NCI-H82 treated with DMSO at 0.1 percent for 48 hours (cell line): ENCODE results near the gene TRERF1.
A peak's percentile ranks its signal among the peaks of the same experiment; 100 is the strongest.

Experiments
- DNase-seq: peaks from one replicate; lab custom pipeline; 2025; ENCODE audit not compliant: unreplicated experiment; lab: John Stamatoyannopoulos, UW

Gene TRERF1

GRCh38 chr6:42368181-42368580 is 83.5 kb downstream of the TRERF1 start:
- no peak for DNase-seq

- no peak for DNase-seq
Observed at GRCh38 chr6:42367353-42368011, 84.2 kb downstream of the TRERF1 start.

- DNase-seq = no peak
Observed at GRCh38 chr6:42366999-42367352, 84.8 kb downstream of the TRERF1 start.

GRCh38 chr6:42366011-42366705 is 85.6 kb downstream of the TRERF1 start:
- no peak for DNase-seq

- DNase-seq = no peak
Observed at GRCh38 chr6:42365021-42365420, 86.7 kb downstream of the TRERF1 start.

GRCh38 chr6:42363926-42364849 is 87.5 kb downstream of the TRERF1 start:
- DNase-seq = no peak

- DNase-seq = no peak
Observed at GRCh38 chr6:42361036-42361435, 90.7 kb downstream of the TRERF1 start.

GRCh38 chr6:42359021-42359420 is 92.7 kb downstream of the TRERF1 start:
- DNase-seq = no peak

- no peak for DNase-seq
Observed at GRCh38 chr6:42355416-42355815, 96.3 kb downstream of the TRERF1 start.

- no peak for DNase-seq
Observed at GRCh38 chr6:42354702-42355101, 97.0 kb downstream of the TRERF1 start.

- DNase-seq = no peak
Observed at GRCh38 chr6:42352856-42353564, 98.7 kb downstream of the TRERF1 start.

- DNase-seq = no peak
Observed at GRCh38 chr6:42350911-42351310, 100.8 kb downstream of the TRERF1 start.

GRCh38 chr6:42349753-42350511 is 101.8 kb downstream of the TRERF1 start:
- DNase-seq = peak; percentile 62

GRCh38 chr6:42347456-42347855 is 104.3 kb downstream of the TRERF1 start:
- no peak for DNase-seq

GRCh38 chr6:42345696-42346416 is 105.9 kb downstream of the TRERF1 start:
- DNase-seq = no peak

GRCh38 chr6:42344756-42345155 is 107.0 kb downstream of the TRERF1 start:
- DNase-seq = no peak

GRCh38 chr6:42341771-42342553 is 109.8 kb downstream of the TRERF1 start:
- DNase-seq = no peak

- no peak for DNase-seq
Observed at GRCh38 chr6:42341221-42341620, 110.5 kb downstream of the TRERF1 start.

- no peak for DNase-seq
Observed at GRCh38 chr6:42340511-42340910, 111.2 kb downstream of the TRERF1 start.
